Skeletal muscle satellite cell (primary cell): ENCODE measurements around the gene TMCC2.
A peak's percentile ranks its signal among the peaks of the same experiment; 100 is the strongest.
"Not testable (repeated sequence)": the region's sequence is repeated elsewhere in the genome, so short reads cannot be mapped to it uniquely, and the experiment has no call there.

ENCODE experiments used
- H3K27me3 ChIP-seq: 2 replicates; pipeline ENCODE4 v1.7.0; 2013; ENCODE audit warnings: low read length; ENCODE audit not compliant: control insufficient read depth, insufficient read depth
- H3K36me3 ChIP-seq: 2 replicates; pipeline ENCODE4 v1.7.0; 2013; ENCODE audit warnings: mild to moderate bottlenecking, control low read depth, low read length; ENCODE audit not compliant: insufficient read depth
- H3K4me1 ChIP-seq: 2 replicates; pipeline ENCODE4 v1.7.0; 2013; ENCODE audit warnings: low read length; ENCODE audit not compliant: control insufficient read depth, insufficient read depth
- H3K4me2 ChIP-seq: 2 replicates; pipeline ENCODE4 v1.7.0; 2013; ENCODE audit warnings: mild to moderate bottlenecking, low read length
- H3K4me3 ChIP-seq: 2 replicates; pipeline ENCODE4 v1.7.0; 2013; ENCODE audit warnings: low read length
- H3K9ac ChIP-seq: 2 replicates; pipeline ENCODE4 v1.7.0; 2013; ENCODE audit warnings: mild to moderate bottlenecking, low read depth, low read length, moderate library complexity
- H3K9me3 ChIP-seq: replicated peaks from 2 replicates; pipeline ENCODE4 v1.7.0; 2013; ENCODE audit warnings: mild to moderate bottlenecking, control low read depth, low read length

TMCC2 gene

DNA sequence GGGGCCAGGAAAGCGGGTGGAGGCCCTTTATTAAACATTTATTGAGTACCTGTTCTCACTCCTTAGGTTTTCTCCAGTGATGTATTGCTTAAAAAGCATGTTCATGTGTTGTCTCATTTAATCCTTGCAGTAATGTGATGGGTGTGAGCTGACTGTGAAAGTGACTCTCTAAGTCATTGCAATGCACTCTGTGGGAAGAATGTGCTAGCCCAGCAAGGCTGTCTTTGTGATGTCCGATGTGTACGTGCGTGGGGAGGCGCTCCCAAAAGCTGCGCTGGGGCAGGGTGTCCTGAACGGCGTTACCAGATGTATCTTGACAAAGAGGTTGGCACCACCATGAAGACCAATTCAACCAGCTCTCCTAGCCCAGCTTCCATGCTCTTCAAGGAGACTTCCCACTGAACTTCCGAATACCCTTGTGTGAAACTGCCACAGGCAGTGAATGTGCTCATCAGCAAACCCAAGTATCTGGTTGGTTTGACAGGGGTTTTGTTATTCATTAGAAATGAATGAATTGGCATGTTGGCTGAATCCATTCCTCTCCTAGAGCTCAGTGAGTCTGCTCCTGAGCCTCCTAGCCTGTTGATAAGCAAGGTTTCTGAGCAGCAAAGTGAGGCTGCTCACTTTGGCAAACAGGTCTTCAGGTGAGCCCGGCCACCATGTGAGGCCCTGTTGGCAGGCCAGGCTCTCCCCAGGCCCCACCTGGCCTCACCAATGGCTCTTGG, 65.8 kb downstream of the TMCC2 start:
- Histone ChIP-seq H3K4me3 (peak overlapping the region; percentile 41), H3K36me3 (no peaks in the 10 kb centered on the region), H3K9ac (peak overlapping the region; percentile 56), H3K9me3 (no peaks in the 10 kb centered on the region), H3K4me1 (peaks cover 34% of the 10 kb centered on the region), H3K27me3 (no peaks in the 10 kb centered on the region), H3K4me2 (peak overlapping the region; percentile 57)

DNA sequence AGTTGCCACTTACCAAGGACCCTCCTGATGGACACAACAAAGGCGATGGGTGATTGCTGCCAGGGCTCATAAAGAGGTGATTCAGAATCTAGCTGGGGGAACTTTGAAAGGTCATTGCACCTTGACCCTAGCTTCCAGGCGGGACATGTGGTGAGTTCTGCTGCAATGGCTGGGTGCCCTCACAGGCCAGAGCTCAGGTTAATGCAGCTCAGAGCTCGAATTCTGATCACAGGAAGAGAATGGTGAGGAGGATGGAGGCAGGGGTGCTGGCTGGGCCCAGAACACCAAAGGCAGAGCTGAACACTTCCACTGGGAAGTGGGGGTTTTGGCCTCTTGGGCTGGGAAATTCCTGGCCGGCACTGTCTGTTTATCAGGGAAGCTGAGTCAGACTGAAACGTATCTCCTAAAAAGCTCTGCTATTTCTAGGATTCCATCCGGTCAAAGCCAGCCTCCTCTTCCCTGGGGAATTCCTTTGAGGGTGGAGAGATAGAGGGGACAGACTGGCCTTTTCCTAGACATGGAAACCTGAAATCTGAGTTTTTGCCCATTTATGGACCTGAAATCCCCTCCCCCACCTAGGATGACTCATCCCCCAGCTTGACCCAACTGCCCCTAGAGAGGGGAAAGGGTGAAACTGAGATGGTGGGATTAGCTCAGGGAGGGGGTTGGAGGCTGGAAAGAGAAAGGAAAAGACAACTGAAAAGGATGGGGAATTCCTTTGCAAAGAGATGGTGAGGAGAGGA, 66.6 kb downstream of the TMCC2 start:
- H3K4me1 ChIP-seq, result peaks cover 39% of the 10 kb centered on the region

DNA sequence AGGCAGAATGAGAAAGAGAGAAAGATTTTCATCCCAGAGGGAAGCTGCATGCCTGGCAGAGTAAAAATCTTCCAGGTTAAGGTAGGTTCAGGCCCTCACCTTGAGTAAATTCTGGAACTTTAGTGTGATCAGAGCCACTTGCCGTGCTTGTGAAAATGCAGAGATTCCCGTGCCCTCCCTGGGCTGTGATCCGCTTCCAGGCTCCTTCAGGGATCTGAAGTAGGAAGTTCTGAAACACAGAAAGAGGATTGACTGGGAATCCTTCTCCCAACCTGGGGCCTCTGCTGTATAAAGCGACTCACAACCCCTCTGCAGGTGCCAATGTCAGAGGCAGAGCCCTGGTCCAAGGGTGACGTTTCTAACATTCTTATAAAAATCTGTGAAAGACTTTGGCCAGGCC, 67.2 kb downstream of the TMCC2 start:
- H3K36me3 ChIP-seq, result no peaks in the 10 kb centered on the region
- H3K9ac ChIP-seq, result peak overlapping the region; percentile 56
- no peak overlapping the region for H3K4me3 ChIP-seq
- peaks cover 39% of the 10 kb centered on the region for H3K4me1 ChIP-seq
- peak overlapping the region; percentile 57 for H3K4me2 ChIP-seq
- H3K9me3 ChIP-seq, result no peaks in the 10 kb centered on the region
- H3K27me3 ChIP-seq, result no peaks in the 10 kb centered on the region

More for the DNA sequence above, 66.6 kb downstream of the TMCC2 start:
- peak overlapping the region; percentile 41 for H3K4me3 ChIP-seq
- H3K27me3 ChIP-seq, result no peaks in the 10 kb centered on the region
- no peaks in the 10 kb centered on the region for H3K9me3 ChIP-seq
- peak overlapping the region; percentile 57 for H3K4me2 ChIP-seq
- no peaks in the 10 kb centered on the region for H3K36me3 ChIP-seq
- H3K9ac ChIP-seq, result peak overlapping the region; percentile 56

DNA sequence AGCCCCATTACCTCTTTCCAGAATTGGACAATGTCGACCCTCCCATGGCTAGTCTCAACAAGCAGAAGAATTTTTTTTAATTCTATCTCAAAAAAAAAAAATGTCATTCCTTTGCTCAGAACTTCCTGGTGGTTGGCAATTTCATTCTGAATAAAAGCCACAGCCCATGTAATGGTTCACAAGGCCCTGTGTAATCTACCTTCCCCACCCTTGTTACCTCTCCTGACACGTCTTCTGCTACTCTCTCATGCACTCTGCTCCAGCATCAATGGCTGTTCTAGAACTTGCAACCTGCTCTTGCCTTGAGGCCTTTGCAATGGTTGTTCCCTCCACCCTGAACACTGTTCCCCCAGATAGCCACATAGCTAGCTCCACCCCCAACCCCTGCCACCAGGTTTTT, 68.4 kb downstream of the TMCC2 start:
- no peaks in the 10 kb centered on the region for H3K36me3 ChIP-seq
- no peaks in the 10 kb centered on the region for H3K27me3 ChIP-seq
- no peak overlapping the region for H3K4me2 ChIP-seq
- H3K4me1 ChIP-seq, result peaks cover 51% of the 10 kb centered on the region
- no peak overlapping the region for H3K9ac ChIP-seq
- no peak overlapping the region for H3K4me3 ChIP-seq
- no peaks in the 10 kb centered on the region for H3K9me3 ChIP-seq

DNA sequence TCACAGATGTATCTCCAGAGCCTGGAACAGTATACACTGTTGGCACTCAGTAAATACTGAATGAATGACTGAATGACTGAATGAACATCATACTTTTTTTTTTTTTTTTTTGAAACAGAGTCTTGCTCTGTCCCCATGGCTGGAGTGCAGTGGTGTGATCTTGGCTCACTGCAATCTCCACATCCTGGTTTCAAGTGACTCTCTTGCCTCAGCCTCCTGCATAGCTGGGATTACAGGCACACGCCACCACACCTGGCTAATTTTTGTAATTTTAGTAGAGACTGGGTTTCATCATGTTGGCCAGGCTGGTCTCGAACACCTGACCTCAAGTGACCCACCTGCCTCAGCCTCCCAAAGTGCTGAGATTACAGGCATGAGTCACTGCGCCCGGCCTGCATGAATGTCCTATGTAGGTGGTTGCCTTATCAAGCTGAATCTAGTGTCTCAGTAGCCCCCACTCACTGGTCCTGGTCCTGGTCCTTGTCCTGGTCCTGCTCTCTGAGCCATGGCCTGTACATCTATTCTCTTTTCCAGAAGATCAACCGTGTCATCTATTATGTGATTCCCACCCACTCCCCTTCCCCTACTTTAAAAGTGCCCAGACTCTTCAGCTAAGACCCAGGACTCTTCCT, 69.9 kb downstream of the TMCC2 start:
- peaks cover 64% of the 10 kb centered on the region for H3K4me1 ChIP-seq
- H3K9ac ChIP-seq, result peak overlapping the region; percentile 74
- not testable (repeated sequence) for H3K27me3 ChIP-seq, H3K36me3 ChIP-seq, H3K9me3 ChIP-seq
- H3K4me3 ChIP-seq, result peak overlapping the region; percentile 38
- peak overlapping the region; percentile 72 for H3K4me2 ChIP-seq

DNA sequence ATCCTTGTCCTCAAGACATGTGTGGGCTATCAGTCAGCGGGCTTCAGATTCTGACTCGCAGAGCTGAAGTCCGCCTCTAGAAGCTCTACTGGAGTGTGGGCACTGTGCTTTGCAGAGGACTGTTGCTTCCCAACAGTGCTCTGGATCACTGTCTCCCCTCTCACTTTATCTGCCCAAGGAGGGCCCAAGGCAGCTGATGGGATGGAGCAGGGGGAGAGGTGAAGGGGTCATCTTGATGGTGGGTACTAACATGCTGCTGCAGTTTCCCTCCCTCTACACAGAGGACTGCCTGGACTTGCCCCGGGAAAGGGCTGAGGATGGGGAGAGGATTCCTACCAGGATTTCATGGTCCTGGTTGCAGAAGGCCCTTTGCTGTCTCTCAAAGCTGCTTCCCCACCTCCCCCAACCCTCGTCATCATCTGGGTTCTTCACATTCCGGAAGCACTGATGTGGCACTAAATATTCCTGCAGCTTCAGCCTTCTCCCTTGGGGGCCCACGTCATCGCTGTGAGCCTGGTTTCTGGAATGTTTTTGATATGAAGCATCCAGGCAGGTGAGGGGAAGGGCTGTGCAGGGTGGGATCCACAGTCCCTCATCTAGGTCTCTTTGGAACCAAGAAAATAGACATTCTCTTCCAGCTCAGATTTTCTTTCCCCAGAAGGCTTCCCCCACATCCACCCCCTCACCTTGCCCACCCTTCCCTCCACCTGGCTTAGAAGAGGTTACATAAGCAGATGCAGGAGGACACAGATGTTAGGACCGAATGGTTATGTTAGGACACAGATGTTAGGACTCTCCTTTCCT, 70.6 kb downstream of the TMCC2 start:
- peak overlapping the region; percentile 74 for H3K9ac ChIP-seq

DNA sequence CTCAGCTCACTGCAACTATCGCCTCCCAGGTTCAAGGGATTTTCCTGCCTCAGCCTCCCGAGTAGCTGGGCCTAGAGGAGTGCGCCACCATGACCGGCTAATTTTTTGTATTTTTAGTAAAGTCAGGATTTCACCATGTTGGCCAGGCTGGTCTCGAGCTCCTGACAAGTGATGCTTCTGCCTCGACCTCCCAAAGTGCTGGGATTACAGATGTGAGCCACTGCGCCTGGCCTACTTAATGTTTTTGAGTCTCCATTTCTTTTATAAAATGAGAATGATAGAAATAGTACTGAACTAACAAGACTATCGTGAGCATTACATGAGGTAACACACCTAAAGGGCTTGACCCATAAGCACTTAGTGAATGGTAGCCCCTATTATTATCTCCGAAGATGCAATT, 72.4 kb downstream of the TMCC2 start:
- H3K9ac ChIP-seq, result no peak overlapping the region
- peaks cover 54% of the 10 kb centered on the region for H3K4me1 ChIP-seq
- H3K4me3 ChIP-seq, result no peak overlapping the region
- no peak overlapping the region for H3K4me2 ChIP-seq
- H3K27me3 ChIP-seq, result no peaks in the 10 kb centered on the region
- no peaks in the 10 kb centered on the region for H3K9me3 ChIP-seq
- H3K36me3 ChIP-seq, result peaks cover 22% of the 10 kb centered on the region

More for the DNA sequence above, 70.6 kb downstream of the TMCC2 start:
- Histone ChIP-seq H3K4me2 (peak overlapping the region; percentile 72), H3K27me3 (no peaks in the 10 kb centered on the region), H3K4me3 (peak overlapping the region; percentile 38), H3K36me3 (peaks cover 10% of the 10 kb centered on the region), H3K4me1 (peaks cover 62% of the 10 kb centered on the region), H3K9me3 (no peaks in the 10 kb centered on the region)

DNA sequence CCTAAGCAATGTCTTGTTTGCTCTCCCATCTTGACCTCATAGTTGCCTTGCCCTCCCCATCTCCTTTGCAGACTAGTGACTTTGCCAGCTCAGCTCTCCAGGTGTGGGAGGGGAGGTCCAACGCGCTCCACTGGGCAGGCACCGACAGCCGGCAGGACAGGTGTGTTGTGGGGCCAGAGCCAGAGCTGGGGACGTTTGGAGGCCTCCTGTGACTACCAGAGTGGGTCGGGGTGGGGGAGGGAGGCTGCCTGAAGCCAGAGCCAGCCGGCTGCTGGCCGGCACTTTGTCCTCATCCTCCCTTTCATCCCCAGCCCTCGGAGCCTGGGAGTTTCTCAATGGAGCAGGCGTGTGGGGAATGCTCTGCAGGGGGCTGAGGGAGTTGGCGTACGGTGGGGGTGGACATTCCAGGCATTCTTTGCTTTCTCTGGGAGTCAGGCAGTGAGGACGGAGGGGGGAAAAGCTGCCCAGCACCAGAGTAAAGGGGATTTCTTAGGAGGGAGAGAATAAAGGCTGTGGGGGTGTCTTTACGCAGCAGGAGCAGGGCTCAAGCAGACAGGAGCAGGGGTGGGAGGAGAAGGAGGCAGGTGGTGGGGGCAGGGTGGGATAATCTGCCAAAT, 73.6 kb downstream of the TMCC2 start:
- peak overlapping the region; percentile 74 for H3K4me2 ChIP-seq
- H3K9me3 ChIP-seq, result no peaks in the 10 kb centered on the region
- peaks cover 55% of the 10 kb centered on the region for H3K4me1 ChIP-seq
- H3K9ac ChIP-seq, result peak overlapping the region; percentile 82
- H3K36me3 ChIP-seq, result peaks cover 30% of the 10 kb centered on the region
- H3K4me3 ChIP-seq, result peak overlapping the region; percentile 45
- no peaks in the 10 kb centered on the region for H3K27me3 ChIP-seq

DNA sequence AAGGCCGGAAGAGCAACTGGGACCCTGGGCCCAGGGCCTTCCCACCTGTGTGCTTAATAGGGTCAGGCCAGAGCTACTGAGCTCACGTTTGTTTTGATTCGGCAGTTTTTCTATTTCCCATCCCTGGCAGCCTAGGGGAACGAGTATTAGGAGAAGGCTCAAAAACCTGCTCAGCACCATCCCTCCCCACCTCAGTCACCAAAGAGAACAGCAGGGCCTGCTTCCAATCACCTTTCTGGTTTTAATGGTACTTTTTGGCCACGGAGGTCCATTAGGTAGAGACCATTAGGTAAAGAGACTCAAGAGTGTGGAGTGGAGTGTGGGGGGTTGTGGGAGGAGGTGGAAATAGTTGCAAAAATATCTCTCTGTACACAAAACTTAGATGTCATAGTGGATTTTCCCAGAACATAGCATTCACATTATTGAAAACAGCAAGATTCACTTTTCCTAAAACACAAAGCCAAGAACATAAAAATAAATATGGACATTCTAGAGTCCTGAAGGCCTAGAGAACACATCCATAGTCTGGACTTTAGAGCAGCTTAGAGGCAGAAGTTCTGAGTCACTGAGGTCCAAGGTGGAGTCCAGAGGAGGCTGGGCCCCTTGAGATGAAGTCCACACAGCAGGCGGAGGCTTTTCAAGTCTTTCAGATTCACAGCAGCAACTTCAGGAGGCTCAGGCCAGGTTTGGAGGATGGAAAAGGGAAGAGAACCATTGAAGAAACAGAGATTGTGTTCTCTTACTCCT, 74.3 kb downstream of the TMCC2 start:
- peak overlapping the region; percentile 74 for H3K4me2 ChIP-seq
- peaks cover 33% of the 10 kb centered on the region for H3K36me3 ChIP-seq
- H3K9me3 ChIP-seq, result no peaks in the 10 kb centered on the region
- H3K4me1 ChIP-seq, result peaks cover 55% of the 10 kb centered on the region
- peak overlapping the region; percentile 82 for H3K9ac ChIP-seq
- peak overlapping the region; percentile 2 for H3K4me3 ChIP-seq
- H3K27me3 ChIP-seq, result no peaks in the 10 kb centered on the region

DNA sequence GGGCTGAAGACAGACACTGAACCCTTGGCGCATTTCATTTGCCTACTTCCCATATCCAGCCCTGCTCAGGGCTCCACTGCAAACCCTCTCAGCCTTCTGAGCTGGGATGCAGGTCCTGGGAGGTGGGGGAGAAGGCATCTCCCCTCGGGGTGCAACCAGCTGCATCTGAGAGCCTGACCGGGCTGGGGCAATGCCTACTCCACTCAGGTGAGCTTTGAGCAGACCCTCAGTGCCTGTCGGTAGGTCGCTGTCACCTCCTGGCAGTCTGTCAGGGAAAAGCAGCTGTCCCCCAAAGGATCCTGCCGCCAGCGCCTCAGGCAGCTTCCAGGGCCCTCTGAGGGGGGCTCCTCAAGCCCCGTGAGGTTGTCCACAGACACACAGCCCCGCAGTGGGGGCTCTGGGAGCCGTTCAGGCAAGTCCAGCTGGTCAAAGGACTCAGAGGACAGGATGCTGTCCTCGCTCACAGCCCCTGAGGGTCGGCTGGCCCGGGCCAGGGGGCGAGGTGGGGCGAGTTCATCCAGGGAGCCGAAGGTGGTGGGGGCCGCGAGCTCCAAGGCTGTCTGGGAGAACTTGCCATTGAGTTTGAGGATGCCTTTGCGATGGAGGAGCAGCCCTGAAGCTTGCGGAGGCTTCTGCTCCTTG, 75.6 kb downstream of the TMCC2 start:
- Histone ChIP-seq H3K4me2 (no peak overlapping the region), H3K36me3 (peaks cover 37% of the 10 kb centered on the region), H3K4me3 (no peak overlapping the region), H3K9me3 (no peaks in the 10 kb centered on the region), H3K4me1 (peaks cover 42% of the 10 kb centered on the region), H3K9ac (no peak overlapping the region), H3K27me3 (no peaks in the 10 kb centered on the region)
